Ramos (cell line): Measurements from ENCODE around the gene ZNF701.
"Not testable (repeated sequence)": the region's sequence is repeated elsewhere in the genome, so short reads cannot be mapped to it uniquely, and the experiment has no call there.

ENCODE experiments used
- in situ Hi-C: fragments of 300-500 bp; cut with MboI; formaldehyde crosslinking; loops from one replicate; pipeline ENCODE4 v1.14.3; 2022; ENCODE audit warnings: low sequenced_read_pairs; ENCODE audit not compliant: unreplicated experiment

Gene ZNF701

DNA sequence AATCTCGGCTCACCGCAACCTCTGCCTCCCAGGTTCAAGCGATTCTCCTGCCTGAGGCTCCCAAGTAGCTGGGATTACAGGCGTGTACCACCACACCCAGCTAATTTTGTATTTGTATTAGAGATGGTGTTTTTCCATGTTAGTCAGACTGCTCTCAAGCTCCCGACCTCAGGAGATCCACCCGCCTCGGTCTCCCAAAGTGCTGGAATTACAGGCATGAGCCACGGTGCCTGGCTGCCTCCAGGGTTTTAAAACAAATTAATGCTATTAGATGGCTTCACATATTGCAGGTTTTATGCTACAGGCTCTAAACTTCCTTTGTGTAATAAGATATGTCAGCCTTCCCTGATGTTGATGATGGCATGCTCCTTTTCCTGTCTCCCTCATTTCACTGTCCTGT lies 8.5 kb upstream of the ZNF701 start:
- in situ Hi-C loops: not testable (repeated sequence)

DNA sequence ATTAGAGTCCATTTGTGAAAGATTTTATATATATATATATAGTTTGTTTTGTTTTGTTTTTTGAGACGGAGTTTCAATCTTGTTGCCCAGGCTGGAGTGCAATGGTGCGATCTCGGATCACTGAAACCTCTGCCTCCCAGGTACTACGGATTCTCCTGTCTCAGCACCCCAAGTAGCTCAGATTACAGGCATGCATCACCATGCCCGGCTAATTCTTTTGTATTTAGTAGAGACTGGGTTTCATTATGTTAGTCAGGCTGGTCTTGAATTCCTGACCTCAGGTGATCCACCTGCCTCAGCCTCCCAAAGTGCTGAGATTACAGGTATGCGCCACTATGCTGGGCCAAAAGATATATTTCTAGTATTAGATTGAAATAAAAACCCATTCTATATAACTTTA lies 4.0 kb upstream of the ZNF701 start:
- in situ Hi-C loops: no loop called here

DNA sequence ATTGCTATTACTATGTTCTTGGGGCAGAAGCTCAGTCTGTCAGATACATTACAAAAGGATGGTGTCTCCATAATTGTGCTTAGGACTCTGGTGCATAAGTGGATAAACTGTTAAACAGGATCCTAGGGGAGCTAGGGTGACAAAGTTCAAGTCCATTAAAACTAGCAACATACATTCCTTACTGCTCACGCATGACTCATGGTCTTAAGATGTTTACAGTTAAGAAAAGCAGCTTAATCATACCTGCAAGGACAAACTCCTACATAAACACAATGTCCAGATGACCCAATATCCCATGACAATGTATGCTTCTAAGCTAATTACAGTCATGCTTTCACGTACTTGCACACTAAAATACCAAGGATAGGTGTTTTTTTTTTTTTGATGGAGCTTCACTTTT lies 3.5 kb upstream of the ZNF701 start:
- in situ Hi-C loops: no loop called here

DNA sequence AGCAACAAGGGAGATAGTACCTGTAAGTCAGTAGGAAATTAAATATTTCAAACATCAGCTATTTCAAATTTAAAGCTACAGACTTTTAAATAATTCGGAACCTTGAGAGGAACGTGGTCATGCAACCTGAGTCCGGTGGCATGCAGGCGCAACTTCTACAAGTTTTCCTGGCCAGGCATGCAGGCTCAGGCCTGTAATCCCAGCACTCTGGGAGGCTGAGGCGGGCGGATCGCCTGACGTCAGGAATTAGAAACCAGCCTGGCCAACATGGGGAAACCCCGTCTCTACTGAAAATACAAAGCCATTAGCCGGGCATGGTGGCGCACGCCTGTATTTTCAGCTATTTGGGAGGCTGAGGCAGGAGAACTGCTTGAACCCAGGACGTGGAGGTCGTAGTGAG lies 2.2 kb upstream of the ZNF701 start:
- in situ Hi-C loops: no loop called here

DNA sequence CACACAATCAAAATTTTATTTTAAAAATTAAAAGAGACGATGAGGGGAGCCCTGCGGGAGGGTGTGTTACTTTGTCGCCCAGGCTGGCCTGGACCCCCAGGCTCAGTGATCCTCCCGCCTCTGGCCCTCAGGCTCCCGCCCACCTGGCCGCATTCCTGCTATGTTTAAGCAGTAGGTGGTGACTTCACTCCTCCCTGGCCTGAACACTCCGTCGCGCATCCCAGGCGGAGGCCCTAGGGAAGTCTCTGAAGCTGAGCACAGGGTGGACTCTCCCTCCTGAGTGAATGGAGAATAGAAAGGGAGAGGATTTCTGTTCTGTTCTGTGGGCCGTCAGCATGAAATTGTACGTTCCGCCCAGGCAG lies 468 bp upstream of the ZNF701 start:
- in situ Hi-C loops: not testable (repeated sequence)

- in situ Hi-C loops: no loop called here
Observed at GRCh38 chr19:52584736-52585440, 14.8 kb downstream of the ZNF701 start.

DNA sequence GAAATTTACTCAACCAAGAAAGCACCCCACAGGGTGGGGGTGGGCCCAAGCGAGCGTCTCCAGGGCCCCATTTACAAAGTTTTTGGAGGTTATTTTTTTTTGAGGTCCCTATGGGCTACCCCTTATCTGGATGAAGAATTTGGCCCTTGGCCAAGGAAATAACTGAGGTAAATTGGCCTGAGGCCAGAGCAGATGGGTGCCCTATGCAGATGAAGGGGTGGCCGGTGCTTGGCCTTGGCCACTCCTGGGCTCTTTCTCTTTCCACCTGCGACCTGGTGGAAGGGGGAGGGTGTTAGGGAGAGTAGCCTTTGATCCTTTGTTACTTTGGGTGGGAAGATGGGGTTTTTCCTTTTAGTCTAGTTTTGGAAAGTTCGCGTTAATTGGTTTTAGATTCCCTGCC lies 15.5 kb downstream of the ZNF701 start:
- in situ Hi-C loops: no loop called here

DNA sequence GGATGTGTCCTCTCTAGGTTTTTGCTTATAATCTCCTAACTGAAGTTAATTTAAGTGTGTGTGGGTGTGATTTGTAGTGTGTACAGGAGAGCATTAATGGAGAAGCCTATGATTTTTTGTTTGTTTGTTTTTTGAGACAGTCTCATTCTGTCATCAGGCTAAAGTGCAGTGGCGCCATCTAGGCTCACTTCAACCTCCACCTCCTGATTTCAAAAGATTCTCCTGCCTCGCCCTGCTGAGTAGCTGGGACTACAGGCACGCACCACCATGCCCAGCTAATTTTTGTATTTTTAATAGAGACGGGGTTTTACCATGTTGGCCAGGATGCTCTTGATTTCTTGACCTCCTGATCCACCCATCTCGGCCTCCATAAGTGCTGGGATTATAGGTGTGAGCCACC lies 20.6 kb downstream of the ZNF701 start:
- in situ Hi-C loops: no loop called here

- in situ Hi-C loops: no loop called here
Observed at GRCh38 chr19:52592301-52592700, 22.2 kb downstream of the ZNF701 start.

DNA sequence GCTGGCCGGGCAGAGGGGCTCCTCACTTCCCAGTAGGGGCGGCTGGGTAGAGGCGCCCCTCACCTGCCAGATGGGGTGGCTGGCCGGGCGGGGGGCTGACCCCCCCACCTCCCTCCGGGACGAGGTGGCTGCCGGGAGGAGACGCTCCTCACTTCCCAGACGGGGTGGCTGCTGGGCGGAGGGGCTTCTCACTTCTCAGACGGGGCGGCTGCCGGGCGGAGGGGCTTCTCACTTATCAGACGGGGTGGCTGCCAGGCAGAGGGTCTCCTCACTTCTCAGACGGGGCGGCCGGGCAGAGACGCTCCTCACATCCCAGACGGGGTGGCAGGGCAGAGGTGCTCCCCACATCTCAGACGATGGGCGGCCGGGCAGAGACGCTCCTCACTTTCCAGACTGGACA lies 23.4 kb downstream of the ZNF701 start:
- in situ Hi-C loops: not testable (repeated sequence)

- in situ Hi-C loops: no loop called here
Observed at GRCh38 chr19:52599241-52599640, 29.2 kb downstream of the ZNF701 start.

DNA sequence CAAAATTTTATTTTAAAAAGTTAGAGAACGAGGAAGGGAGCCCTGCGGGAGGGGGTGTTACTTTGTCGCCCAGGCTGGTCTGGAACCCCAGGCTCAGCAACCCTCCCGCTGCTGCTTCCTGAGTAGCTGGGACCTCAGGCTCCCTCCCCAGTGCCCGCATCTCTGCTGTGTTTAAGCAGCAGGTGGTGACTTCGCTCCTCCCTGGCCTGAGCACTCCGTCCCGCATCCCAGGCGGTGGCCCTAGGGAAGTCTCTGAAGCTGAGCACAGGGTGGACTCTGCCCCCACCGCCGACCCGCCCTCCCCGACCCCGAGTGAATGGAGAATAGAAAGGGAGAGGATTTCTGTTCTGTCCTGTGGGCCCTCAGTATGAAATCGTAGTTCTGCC lies 30.5 kb downstream of the ZNF701 start:
- in situ Hi-C loops: no loop called here

DNA sequence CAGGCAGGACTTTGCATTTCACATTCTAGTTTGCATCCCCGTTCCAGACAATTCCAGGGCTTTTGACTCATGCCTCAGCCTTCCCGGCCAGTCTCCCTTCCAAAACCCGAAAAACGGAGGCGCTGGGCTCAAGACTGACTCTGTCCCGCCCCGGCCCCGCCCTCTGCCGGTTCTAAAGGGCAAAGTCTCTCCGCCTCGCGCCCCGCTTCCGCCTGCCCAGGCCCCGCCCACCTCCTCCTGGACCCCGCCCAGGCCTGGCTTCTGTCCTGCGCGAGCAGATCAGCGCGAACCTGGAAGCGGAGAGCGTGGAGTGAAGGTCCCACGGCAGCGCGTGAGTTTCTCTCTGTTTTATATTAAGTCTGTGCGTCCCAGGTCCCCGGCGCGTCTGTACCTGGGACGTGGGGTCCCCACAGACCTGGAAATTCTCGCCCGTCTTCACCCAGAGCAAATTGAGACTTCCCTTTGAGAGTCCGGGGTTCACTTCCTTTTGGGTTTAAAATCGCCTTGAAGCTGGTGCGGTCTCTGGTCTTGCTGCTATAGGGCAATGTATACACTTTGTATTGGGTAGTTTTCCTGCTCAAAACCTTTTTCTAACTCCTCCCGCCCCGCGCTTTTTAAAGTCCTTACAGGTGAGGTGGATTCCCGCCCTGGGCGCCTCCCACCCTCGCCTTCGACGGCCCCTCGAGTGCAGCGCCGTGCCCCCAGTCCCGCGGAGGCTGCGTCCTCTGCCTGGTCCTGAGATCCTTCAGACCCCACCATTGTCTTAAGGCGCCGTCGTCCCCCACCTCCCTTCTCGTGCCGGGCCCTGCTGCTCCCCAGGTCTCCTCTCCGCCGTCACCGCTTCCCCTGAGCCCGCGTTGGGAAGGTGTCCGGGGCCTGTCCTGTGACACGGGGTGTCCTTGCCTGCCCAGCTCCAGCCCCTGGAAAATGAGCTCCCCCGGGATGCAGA lies 31.2 kb downstream of the ZNF701 start:
- in situ Hi-C loops: no loop called here

DNA sequence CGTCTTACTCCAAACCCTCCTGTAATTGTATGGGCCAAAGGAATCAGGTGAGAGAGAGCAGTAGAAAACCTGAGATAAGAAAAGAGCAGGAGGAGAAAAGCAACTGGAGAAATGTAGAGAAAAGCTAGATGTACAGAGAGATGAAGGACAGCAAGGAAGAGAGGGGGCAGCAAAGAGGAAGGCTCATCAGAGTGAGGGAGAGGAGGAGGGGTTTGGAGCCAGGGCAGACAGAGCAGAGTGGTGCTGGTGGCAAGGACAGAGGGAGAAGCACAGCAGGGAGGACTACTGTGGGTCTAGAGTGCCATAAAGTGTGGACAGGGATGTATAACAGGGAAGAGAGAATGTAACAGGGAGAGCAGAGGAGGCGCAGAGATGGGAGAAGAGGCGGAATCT lies 31.9 kb downstream of the ZNF701 start:
- in situ Hi-C loops: not testable (repeated sequence)

GRCh38 chr19:52602941-52603340 lies 32.9 kb downstream of the ZNF701 start:
- in situ Hi-C loops: no loop called here

- in situ Hi-C loops: no loop called here
Observed at GRCh38 chr19:52603558-52604207, 33.6 kb downstream of the ZNF701 start.

GRCh38 chr19:52613299-52613906 lies 43.3 kb downstream of the ZNF701 start:
- in situ Hi-C loops: no loop called here

- in situ Hi-C loops: no loop called here
Observed at GRCh38 chr19:52621376-52621775, 51.3 kb downstream of the ZNF701 start.

DNA sequence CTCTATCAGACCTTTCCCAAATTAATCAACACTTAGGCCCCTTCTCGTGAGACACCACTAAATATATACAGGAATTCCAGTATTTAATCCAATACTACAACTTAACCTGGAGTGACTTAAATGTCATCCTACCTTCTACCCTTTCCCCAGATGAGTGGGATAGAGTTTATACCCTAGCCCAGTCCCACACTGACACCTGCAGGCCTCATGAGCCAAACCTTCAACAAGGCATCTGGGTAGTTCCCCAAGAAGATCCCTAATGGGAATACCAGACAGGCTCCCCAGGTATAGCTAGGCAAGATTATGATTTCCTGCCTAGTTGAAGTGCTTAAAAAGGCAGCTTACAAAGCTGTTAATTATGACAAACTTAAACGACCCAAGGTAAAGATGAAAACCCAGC lies 52.2 kb downstream of the ZNF701 start:
- in situ Hi-C loops: no loop called here

GRCh38 chr19:52626915-52627314 lies 56.8 kb downstream of the ZNF701 start:
- in situ Hi-C loops: no loop called here

DNA sequence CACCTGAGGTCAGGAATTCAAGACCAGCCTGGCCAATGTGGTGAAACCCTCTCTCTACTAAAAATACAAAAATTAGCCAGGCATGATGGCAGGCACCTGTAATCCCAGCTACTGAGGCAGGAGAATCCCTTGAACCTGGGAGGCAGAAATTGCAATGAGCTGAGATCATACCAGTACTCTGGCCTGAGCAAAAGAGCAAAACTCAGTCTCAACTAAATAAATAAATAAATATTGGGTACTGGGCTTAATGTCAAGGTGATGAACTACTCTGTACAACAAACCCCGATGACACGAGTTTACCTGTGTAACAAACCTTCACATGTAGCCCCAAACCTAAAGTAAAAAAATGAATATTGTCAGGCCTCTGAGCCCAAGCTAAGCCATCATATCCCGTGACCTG lies 57.4 kb downstream of the ZNF701 start:
- in situ Hi-C loops: not testable (repeated sequence)
